HCT116 (cell line): Measurements from ENCODE around the gene PWWP2B. TPM values are rescaled to one million over a fixed set of nuclear protein-coding genes. Genes with fewer than 3 reads are reported as not detected.

Source experiments
- ATAC-seq: fragments of 200-7000 bp; cut with Tn5 transposase; 2 replicates; pipeline ENCODE4 v1.9.1; 2020; ENCODE audit warnings: mild to moderate bottlenecking, moderate library complexity
- BruUV-seq: library from RNA; stranded (reverse); fragments of 400-500 nt; replicated peaks from 2 replicates; lab custom pipeline; 2021; lab: Mats Ljungman, UMichigan
- CTCF ChIA-PET: fragments of 300-600 bp; sonication (Branson Sonifier 250); formaldehyde crosslinking; loops from one replicate; lab custom pipeline; 2021; ENCODE audit warnings: antibody characterized with exemption; lab: Charles Lee
- POLR2A ChIA-PET: fragments of 300-600, 350-600 bp; sonication (Branson Sonifier 250); formaldehyde crosslinking; loops from one replicate; lab custom pipeline; 2021; ENCODE audit warnings: antibody characterized with exemption; lab: Charles Lee
- RAD21 ChIA-PET, 2 experiments: fragments of 300-600 bp; sonication (Branson Sonifier 250); formaldehyde crosslinking; loops; one replicate each; lab custom pipeline; 2023; ENCODE audit warnings: low total read pairs in 2 of 2; ENCODE audit not compliant: uncharacterized antibody in 2 of 2, unreplicated experiment in 2 of 2, low non-redundant PET in 1 of 2; lab: Charles Lee
- DNase-seq: peaks from one replicate; pipeline ENCODE4 v3.0.0-alpha.2; 2010; ENCODE audit warnings: low read depth, low spot score
- H2AFZ ChIP-seq: fragments of 200-600 bp; shearing (Covaris generic), sonication (generic); 2 replicates; pipeline ENCODE4 v1.6.1; 2017; ENCODE audit warnings: low read depth, mixed run types, mixed read lengths, antibody characterized with exemption, low read length; ENCODE audit not compliant: poor library complexity, severe bottlenecking
- H3K27ac ChIP-seq: 2 replicates; pipeline ENCODE4 v1.5.1; 2012; ENCODE audit warnings: low read depth, low read length
- H3K27me3 ChIP-seq: fragments of 200-600 bp; sonication (generic); 2 replicates; pipeline ENCODE4 v1.6.1; 2016; ENCODE audit warnings: mixed run types, low read length, mixed read lengths; ENCODE audit not compliant: insufficient read depth
- H3K36me3 ChIP-seq, 2 experiments: fragments of 200-500 bp in 1 of 2; fragments of 200-600 bp in 1 of 2; sonication (Bioruptor generic) in 1 of 2; sonication (generic) in 1 of 2; 2 replicates each; pipeline versions ENCODE4 v1.5.1 to v1.6.1; 2014 to 2016; ENCODE audit warnings: low read length in 2 of 2, inconsistent platforms in 1 of 2, mixed read lengths in 1 of 2, mixed run types in 1 of 2; ENCODE audit not compliant: insufficient read depth in 2 of 2, control insufficient read depth in 1 of 2
- H3K4me1 ChIP-seq, 2 experiments: fragments of 200-600 bp in 1 of 2; sonication (generic) in 1 of 2; 2 replicates each; pipeline versions ENCODE4 v1.5.1 to v1.6.1; 2012 to 2017; ENCODE audit warnings: low read length in 2 of 2, inconsistent platforms in 1 of 2, mild to moderate bottlenecking in 1 of 2, mixed read lengths in 1 of 2, mixed run types in 1 of 2, moderate library complexity in 1 of 2; ENCODE audit not compliant: insufficient read depth in 2 of 2, control insufficient read depth in 1 of 2
- H3K4me2 ChIP-seq: fragments of 200-600 bp; sonication (generic); 2 replicates; pipeline ENCODE4 v1.6.1; 2017; ENCODE audit warnings: mixed run types, low read length, mixed read lengths
- H3K4me3 ChIP-seq, 2 experiments: fragments of 200-600 bp in 1 of 2; sonication (generic) in 1 of 2; replicated peaks in 1 of 2; 2 replicates each; pipeline ENCODE4 v1.5.1; 2011 to 2016; ENCODE audit warnings: low read length in 2 of 2, control low read depth in 1 of 2, low read depth in 1 of 2, mild to moderate bottlenecking in 1 of 2, mixed read lengths in 1 of 2, mixed run types in 1 of 2
- H3K79me2 ChIP-seq: fragments of 200-600 bp; sonication (generic); 2 replicates; pipeline ENCODE4 v1.6.1; 2017; ENCODE audit warnings: mild to moderate bottlenecking, mixed run types, low read length, moderate library complexity, mixed read lengths; ENCODE audit not compliant: insufficient read depth
- H3K9ac ChIP-seq: fragments of 200-600 bp; sonication (generic); 2 replicates; pipeline ENCODE4 v1.6.1; 2016; ENCODE audit warnings: low read length, mixed read lengths
- H3K9me2 ChIP-seq: fragments of 200-600 bp; sonication (generic), shearing (Covaris generic); 2 replicates; pipeline ENCODE4 v1.6.1; 2017; ENCODE audit warnings: mixed run types, mild to moderate bottlenecking, moderate library complexity; ENCODE audit not compliant: insufficient read depth
- H3K9me3 ChIP-seq, 2 experiments: fragments of 200-500 bp in 1 of 2; fragments of 200-600 bp in 1 of 2; sonication (Bioruptor generic) in 1 of 2; sonication (generic) in 1 of 2; 2 replicates each; pipeline ENCODE4 v1.6.1; 2014 to 2017; ENCODE audit warnings: low read length in 2 of 2, mixed read lengths in 2 of 2, inconsistent platforms in 1 of 2, low read depth in 1 of 2, mild to moderate bottlenecking in 1 of 2, mixed run types in 1 of 2, moderate library complexity in 1 of 2; ENCODE audit not compliant: control insufficient read depth in 1 of 2, insufficient read depth in 1 of 2
- H4K20me1 ChIP-seq: fragments of 200-600 bp; sonication (generic), shearing (Covaris generic); 2 replicates; pipeline ENCODE4 v1.6.1; 2017; ENCODE audit warnings: mixed run types, mild to moderate bottlenecking, moderate library complexity; ENCODE audit not compliant: insufficient read depth
- EGR1 ChIP-seq: IDR thresholded peaks from 2 replicates; pipeline ENCODE4 v1.6.1; 2012; ENCODE audit warnings: low read depth
- EZH2 ChIP-seq: fragments of 200-600 bp; sonication (generic); IDR thresholded peaks from 2 replicates; pipeline ENCODE4 v1.6.1; 2017; ENCODE audit warnings: antibody characterized with exemption, mixed run types
- FOSL1 ChIP-seq: IDR thresholded peaks from 2 replicates; pipeline ENCODE4 v1.6.1; 2012; ENCODE audit warnings: low read depth
- JUND ChIP-seq: IDR thresholded peaks from 2 replicates; pipeline ENCODE4 v1.6.1; 2012
- REST ChIP-seq: IDR thresholded peaks from 2 replicates; pipeline ENCODE4 v1.6.1; 2012; ENCODE audit warnings: low read depth
- SIN3A ChIP-seq: IDR thresholded peaks from 2 replicates; pipeline ENCODE4 v1.6.1; 2012; ENCODE audit warnings: low read depth
- SRF ChIP-seq: IDR thresholded peaks from 2 replicates; pipeline ENCODE4 v1.6.1; 2012; ENCODE audit warnings: low read depth
- ZFX ChIP-seq: fragments of 450-650 bp; IDR thresholded peaks from 2 replicates; pipeline ENCODE4 v1.6.1; 2017
- ZNF274 ChIP-seq: fragments of 200-500 bp; sonication (Bioruptor generic); IDR thresholded peaks from 2 replicates; pipeline ENCODE4 v1.6.1; 2014; ENCODE audit warnings: mild to moderate bottlenecking, low read depth, low read length, inconsistent platforms
- intact Hi-C: fragments of 100-400 bp; cut with micrococcal nuclease; formaldehyde crosslinking; loops from 2 replicates; pipeline ENCODE4 v1.10.0; 2022
- total RNA-seq: library from RNA; stranded (reverse); gene quantifications from one replicate; pipeline ENCODE4 v1.2.1, GENCODE V29; 2021; ENCODE audit not compliant: unreplicated experiment

Gene PWWP2B
- total RNA-seq, 1 experiment from 2014 or later, result 13.9 TPM

DNA sequence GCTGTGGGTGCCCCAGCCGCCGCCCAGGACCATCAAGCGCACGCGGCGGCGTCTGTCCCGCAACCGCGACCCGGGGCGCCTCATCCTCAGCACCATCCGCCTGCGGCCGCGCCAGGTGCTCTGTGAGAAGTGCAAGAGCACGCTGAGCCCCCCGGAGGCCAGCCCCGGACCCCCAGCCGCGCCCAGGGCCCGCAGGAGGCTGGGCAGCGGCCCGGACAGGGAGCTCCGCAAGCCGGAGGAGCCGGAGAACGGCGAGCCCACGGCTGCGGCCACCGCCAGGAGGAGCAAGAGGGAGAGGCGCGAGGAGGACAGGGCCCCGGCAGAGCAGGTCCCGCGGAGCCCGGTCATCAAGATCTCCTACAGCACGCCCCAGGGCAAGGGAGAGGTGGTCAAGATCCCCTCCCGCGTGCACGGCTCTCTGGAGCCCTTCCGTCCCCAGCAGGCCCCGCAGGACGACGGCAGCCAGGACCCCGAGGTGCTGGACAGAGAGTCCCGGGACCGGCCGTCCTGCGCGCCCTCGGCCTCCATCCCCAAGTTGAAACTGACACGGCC, 8.0 kb downstream of the PWWP2B start:
- H3K79me2 ChIP-seq, result peaks cover 59% of the 10 kb centered on the region
- no peak overlapping the region for H3K9ac ChIP-seq
- peaks cover 15 to 23% of the 10 kb centered on the region in 2 experiments; a peak in 3 of 4 replicates for H3K4me1 ChIP-seq
- no peak overlapping the region for H3K4me2 ChIP-seq
- BruUV-seq, result no TSS peak
- intact Hi-C loops, result no loop called here
- CTCF ChIA-PET, result no interaction called here
- RAD21 ChIA-PET, result no interaction called here
- POLR2A ChIA-PET, result no interaction called here
- H3K27me3 ChIP-seq, result no peaks in the 10 kb centered on the region
- no peak overlapping the region for H3K4me3 ChIP-seq
- H3K36me3 ChIP-seq, result no peaks in the 10 kb centered on the region
- H2AFZ ChIP-seq, result no peak overlapping the region
- H4K20me1 ChIP-seq, result no peaks in the 10 kb centered on the region
- DNase-seq (no peak), ATAC-seq (no peak)
- H3K9me3 ChIP-seq, result no peaks in the 10 kb centered on the region
- no peak for TF ChIP-seq ZFX
- H3K9me2 ChIP-seq, result no peaks in the 10 kb centered on the region
- H3K27ac ChIP-seq, result no peak overlapping the region

DNA sequence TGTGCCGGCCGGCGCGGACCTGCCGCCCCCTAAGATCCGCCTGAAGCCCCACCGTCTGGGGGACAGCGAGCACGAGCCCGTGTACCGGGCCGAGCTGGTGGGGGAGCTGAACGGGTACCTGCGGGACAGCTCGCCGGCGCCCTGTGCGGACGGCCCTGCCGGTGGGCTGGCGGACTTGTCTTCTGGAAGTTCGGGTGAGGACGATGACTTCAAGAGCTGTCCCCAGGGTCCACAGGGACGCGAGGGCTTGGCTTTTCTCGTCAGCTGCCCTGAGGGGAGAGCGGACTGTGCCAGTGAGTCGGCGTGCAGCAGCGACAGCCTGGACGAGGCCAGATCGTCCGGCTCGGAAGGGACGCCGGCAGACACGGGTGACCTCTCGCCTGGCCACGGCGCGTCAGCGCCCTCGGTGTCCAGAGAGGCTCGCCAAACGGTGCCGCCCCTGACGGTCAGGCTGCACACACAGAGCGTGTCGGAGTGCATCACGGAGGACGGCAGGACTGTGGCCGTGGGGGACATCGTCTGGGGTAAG, 8.5 kb downstream of the PWWP2B start:
- no peaks in the 10 kb centered on the region for H3K9me3 ChIP-seq
- H3K27me3 ChIP-seq, result no peaks in the 10 kb centered on the region
- ChIA-PET POLR2A (no interaction called here), RAD21 (no interaction called here), CTCF (no interaction called here)
- no peak for ATAC-seq
- H3K4me3 ChIP-seq, result no peak overlapping the region
- no peak overlapping the region for H3K4me2 ChIP-seq
- H3K9me2 ChIP-seq, result no peaks in the 10 kb centered on the region
- no peak overlapping the region for H2AFZ ChIP-seq
- peaks cover 15 to 23% of the 10 kb centered on the region in 2 experiments; a peak in 3 of 4 replicates for H3K4me1 ChIP-seq
- peaks cover 58% of the 10 kb centered on the region for H3K79me2 ChIP-seq
- intact Hi-C loops, result no loop called here
- no TSS peak for BruUV-seq
- no peaks in the 10 kb centered on the region for H4K20me1 ChIP-seq
- H3K9ac ChIP-seq, result no peak overlapping the region
- H3K27ac ChIP-seq, result no peak overlapping the region
- no peaks in the 10 kb centered on the region for H3K36me3 ChIP-seq
- no peak for TF ChIP-seq ZFX
- no peak for TF ChIP-seq ZNF274
- no peak for TF ChIP-seq REST
- no peak for TF ChIP-seq EZH2
- no peak for TF ChIP-seq SRF
- TF ChIP-seq FOSL1, result no peak
- TF ChIP-seq EGR1, result no peak
- no peak for TF ChIP-seq SIN3A
- no peak for TF ChIP-seq JUND
- DNase-seq, result no peak
